Right cardiac atrium (tissue), 5 donors: ENCODE results near the gene FTO. TPM values are rescaled to one million over a fixed set of nuclear protein-coding genes. Genes with fewer than 3 reads are reported as not detected.

Experiments used
- ATAC-seq, 2 donors: fragments of 200-7000 bp; cut with Tn5 transposase; one replicate each; pipeline versions ENCODE4 v1.8.0 to v1.9.1; 2020; ENCODE audit warnings: moderate library complexity in 2 of 2, mild to moderate bottlenecking in 1 of 2
- DNase-seq, 3 donors: peaks; one replicate each; pipeline ENCODE4 v3.0.0-alpha.2; 2020
- H3K27ac ChIP-seq: one replicate; pipeline ENCODE4 v1.5.1; 2013; ENCODE audit warnings: mild to moderate bottlenecking, low read length, control low read depth, moderate library complexity
- H3K27me3 ChIP-seq: one replicate; pipeline ENCODE4 v1.6.1; 2013; ENCODE audit not compliant: control insufficient read depth, insufficient read depth
- H3K4me1 ChIP-seq: one replicate; pipeline ENCODE4 v1.6.1; 2013; ENCODE audit warnings: low read length; ENCODE audit not compliant: control insufficient read depth, insufficient read depth
- H3K4me3 ChIP-seq: one replicate; pipeline ENCODE4 v1.5.1; 2013; ENCODE audit warnings: low read length, control low read depth
- H3K9me3 ChIP-seq: one replicate; pipeline ENCODE4 v1.6.1; 2013; ENCODE audit warnings: low read length; ENCODE audit not compliant: control insufficient read depth
- WGBS: extraction: QIAGEN DNeasy Blood & Tissue Kit; methylation state at CpG from one replicate; pipeline ENCODE4 v1.1.7; 2013; 5-methylcytosine and 5-hydroxymethylcytosine counted together
- intact Hi-C, 4 donors: fragments of 100-400 bp; cut with DNase I; formaldehyde crosslinking; loops; one replicate each; pipeline versions ENCODE4 v1.11.0 to v1.14.0; 2022 to 2023
- polyA plus RNA-seq: library from polyadenylated mRNA; stranded (reverse); fragments of 200-250 nt; gene quantifications from one replicate; pipeline ENCODE4 v1.2.3, GENCODE V29; 2013
- total RNA-seq, 4 donors: library from RNA; stranded (reverse); fragmentation: NEBNext Ultra II Directional; extraction: Animal tissue kit (Norgen Biotek cat#: 25700); gene quantifications; one replicate each; pipeline ENCODE4 v1.2.1, GENCODE V29; 2021
- donor health status: healthy with polysubstance abuse.
- donor health status: DM: no; HTN: yes; CAD: no.
- donor health status: DM: no; HTN: no; CAD: no.
- donor health status: DM: no; HTN: yes; CAD: no; lungs with severe emphysema.
- donor health status: DM: yes; HTN: yes; CAD: no.

The FTO gene
- total and polyA plus RNA-seq, 5 donors: 21.9 to 86.3 (median 78.2) TPM

GRCh38 chr16:54156349-54156748, 452.4 kb downstream of the FTO start:
- H3K27ac ChIP-seq: no peak overlapping the region
- H3K9me3 ChIP-seq: no peaks in the 10 kb centered on the region
- WGBS: 92% methylated on average over 1 of the region's 1 CpG
- no peak overlapping the region for H3K4me3 ChIP-seq
- DNase-seq (no peak), ATAC-seq (no peak)
- H3K4me1 ChIP-seq: no peaks in the 10 kb centered on the region
- intact Hi-C loops: no loop called here
- no peaks in the 10 kb centered on the region for H3K27me3 ChIP-seq

- no peaks in the 10 kb centered on the region for H3K27me3 ChIP-seq
- WGBS: 90% methylated on average over 4 of the region's 4 CpGs
- intact Hi-C loops: no loop called here
- no peak overlapping the region for H3K4me3 ChIP-seq
- DNase-seq: no peak
- H3K9me3 ChIP-seq: no peaks in the 10 kb centered on the region
- H3K27ac ChIP-seq: no peak overlapping the region
- H3K4me1 ChIP-seq: no peaks in the 10 kb centered on the region
- no peak for ATAC-seq
Observed at GRCh38 chr16:54158986-54159385, 455.0 kb downstream of the FTO start.

GRCh38 chr16:54159490-54160080, 455.6 kb downstream of the FTO start:
- DNase-seq: no peak
- 68% methylated on average over 6 of the region's 6 CpGs for WGBS

GRCh38 chr16:54160252-54160860, 456.4 kb downstream of the FTO start:
- no peak overlapping the region for H3K27ac ChIP-seq
- no peaks in the 10 kb centered on the region for H3K27me3 ChIP-seq
- ATAC-seq: no peak
- 86% methylated on average over 7 of the region's 7 CpGs for WGBS
- no peaks in the 10 kb centered on the region for H3K4me1 ChIP-seq
- no peaks in the 10 kb centered on the region for H3K9me3 ChIP-seq
- DNase-seq: no peak
- no peak overlapping the region for H3K4me3 ChIP-seq
- intact Hi-C loops: no loop called here

More at GRCh38 chr16:54159490-54160080, 455.6 kb downstream of the FTO start:
- H3K4me1 ChIP-seq: no peaks in the 10 kb centered on the region
- no peak for ATAC-seq
- intact Hi-C loops: no loop called here
- H3K27ac ChIP-seq: no peak overlapping the region
- no peaks in the 10 kb centered on the region for H3K27me3 ChIP-seq
- no peak overlapping the region for H3K4me3 ChIP-seq
- H3K9me3 ChIP-seq: no peaks in the 10 kb centered on the region

GRCh38 chr16:54160939-54161897, 457.3 kb downstream of the FTO start:
- H3K27me3 ChIP-seq: no peaks in the 10 kb centered on the region
- no peak overlapping the region for H3K27ac ChIP-seq
- H3K9me3 ChIP-seq: no peaks in the 10 kb centered on the region
- no peak overlapping the region for H3K4me3 ChIP-seq
- no peak for ATAC-seq
- intact Hi-C loops: no loop called here
- DNase-seq: no peak
- H3K4me1 ChIP-seq: no peaks in the 10 kb centered on the region
- WGBS: 72% methylated on average over 19 of the region's 19 CpGs

- Histone ChIP-seq H3K4me1 (no peaks in the 10 kb centered on the region), H3K9me3 (no peaks in the 10 kb centered on the region), H3K4me3 (no peak overlapping the region), H3K27ac (no peak overlapping the region), H3K27me3 (no peaks in the 10 kb centered on the region)
- DNase-seq: no peak
- WGBS: 88% methylated on average over 10 of the region's 10 CpGs
- intact Hi-C loops: no loop called here
- no peak for ATAC-seq
Observed at GRCh38 chr16:54163197-54163843, 459.4 kb downstream of the FTO start.

- H3K27me3 ChIP-seq: no peaks in the 10 kb centered on the region
- no peak overlapping the region for H3K4me3 ChIP-seq
- no peaks in the 10 kb centered on the region for H3K4me1 ChIP-seq
- 94% methylated on average over 3 of the region's 3 CpGs for WGBS
- no peaks in the 10 kb centered on the region for H3K9me3 ChIP-seq
- no peak for DNase-seq
- H3K27ac ChIP-seq: no peak overlapping the region
- ATAC-seq: no peak
- intact Hi-C loops: no loop called here
Observed at GRCh38 chr16:54164789-54165173, 460.8 kb downstream of the FTO start.

GRCh38 chr16:54165174-54165911, 461.4 kb downstream of the FTO start:
- H3K4me1 ChIP-seq: no peaks in the 10 kb centered on the region
- H3K9me3 ChIP-seq: no peaks in the 10 kb centered on the region
- 84% methylated on average over 12 of the region's 12 CpGs for WGBS
- H3K27ac ChIP-seq: no peak overlapping the region
- DNase-seq (no peak), ATAC-seq (no peak)
- H3K27me3 ChIP-seq: no peaks in the 10 kb centered on the region
- H3K4me3 ChIP-seq: no peak overlapping the region
- intact Hi-C loops: no loop called here

GRCh38 chr16:54165912-54166865, 462.2 kb downstream of the FTO start:
- Histone ChIP-seq H3K27me3 (no peaks in the 10 kb centered on the region), H3K4me3 (no peak overlapping the region), H3K9me3 (no peaks in the 10 kb centered on the region), H3K4me1 (no peaks in the 10 kb centered on the region), H3K27ac (no peak overlapping the region)
- DNase-seq (no peak), ATAC-seq (no peak)
- WGBS: 72% methylated on average over 8 of the region's 8 CpGs
- intact Hi-C loops: no loop called here

- intact Hi-C loops: no loop called here
- WGBS: 93% methylated on average over 5 of the region's 5 CpGs
- Histone ChIP-seq H3K9me3 (no peaks in the 10 kb centered on the region), H3K4me3 (no peak overlapping the region), H3K27me3 (no peaks in the 10 kb centered on the region), H3K4me1 (no peaks in the 10 kb centered on the region), H3K27ac (no peak overlapping the region)
- ATAC-seq: no peak
- DNase-seq: no peak
Observed at GRCh38 chr16:54169112-54169511, 465.2 kb downstream of the FTO start.
